Stimulated activated CD4-positive, alpha-beta T cell treated with anti-CD3 and anti-CD28 coated beads, Interleukin-1b, Interleukin-23, amount 100 ng/mL, for 4 hours (primary cell): ENCODE data around the gene TRUB1.
"Not testable (repeated sequence)": the region's sequence is repeated elsewhere in the genome, so short reads cannot be mapped to it uniquely, and the experiment has no call there.

Source experiments
- DNase-seq, 2 donors: peaks; one replicate each; pipeline ENCODE4 v3.0.0-alpha.2; 2020; ENCODE audit warnings: low read depth in 2 of 2

Gene TRUB1

GRCh38 chr10:114925587-114926586 lies 12.1 kb upstream of the TRUB1 start:
- DNase-seq: no peak

GRCh38 chr10:114928818-114929217 lies 9.2 kb upstream of the TRUB1 start:
- no peak for DNase-seq

- DNase-seq: no peak
Observed at GRCh38 chr10:114930320-114930719, 7.7 kb upstream of the TRUB1 start.

GRCh38 chr10:114931072-114931679 lies 6.8 kb upstream of the TRUB1 start:
- DNase-seq: no peak

- DNase-seq: no peak
Observed at GRCh38 chr10:114932225-114932624, 5.8 kb upstream of the TRUB1 start.

GRCh38 chr10:114932945-114933344 lies 5.0 kb upstream of the TRUB1 start:
- DNase-seq: no peak

- no peak for DNase-seq
Observed at GRCh38 chr10:114933588-114933987, 4.4 kb upstream of the TRUB1 start.

- not testable (repeated sequence) for DNase-seq
Observed at GRCh38 chr10:114933995-114934394, 4.0 kb upstream of the TRUB1 start.

- DNase-seq: no peak
Observed at GRCh38 chr10:114938856-114939193, 830 bp downstream of the TRUB1 start.

- DNase-seq: no peak
Observed at GRCh38 chr10:114940735-114941134, 2.7 kb downstream of the TRUB1 start.

GRCh38 chr10:114943000-114943399 lies 5.0 kb downstream of the TRUB1 start:
- DNase-seq: no peak

GRCh38 chr10:114953047-114953446 lies 15.1 kb downstream of the TRUB1 start:
- DNase-seq: no peak

GRCh38 chr10:114955984-114956383 lies 18.0 kb downstream of the TRUB1 start:
- no peak for DNase-seq

- DNase-seq: no peak
Observed at GRCh38 chr10:114956466-114956865, 18.5 kb downstream of the TRUB1 start.

GRCh38 chr10:114957122-114957521 lies 19.1 kb downstream of the TRUB1 start:
- no peak for DNase-seq

- no peak for DNase-seq
Observed at GRCh38 chr10:114957673-114958072, 19.7 kb downstream of the TRUB1 start.

GRCh38 chr10:114962441-114962840 lies 24.4 kb downstream of the TRUB1 start:
- DNase-seq: no peak

- DNase-seq: no peak
Observed at GRCh38 chr10:114963908-114964307, 25.9 kb downstream of the TRUB1 start.

GRCh38 chr10:114967071-114967470 lies 29.1 kb downstream of the TRUB1 start:
- no peak for DNase-seq

GRCh38 chr10:114970515-114970914 lies 32.5 kb downstream of the TRUB1 start:
- no peak for DNase-seq

- DNase-seq: no peak
Observed at GRCh38 chr10:114973306-114973705, 35.3 kb downstream of the TRUB1 start.

GRCh38 chr10:114973997-114974396 lies 36.0 kb downstream of the TRUB1 start:
- no peak for DNase-seq

- no peak for DNase-seq
Observed at GRCh38 chr10:114974625-114975024, 36.6 kb downstream of the TRUB1 start.
